ENCODE measurements around the gene STAMBP. TPM values are rescaled to one million over a fixed set of nuclear protein-coding genes. Genes with fewer than 3 reads are reported as not detected.
A peak's percentile ranks its signal among the peaks of the same experiment; 100 is the strongest.
"Not testable (repeated sequence)": the region's sequence is repeated elsewhere in the genome, so short reads cannot be mapped to it uniquely, and the experiment has no call there.

The STAMBP gene
- polyA plus RNA-seq (2014; cell fraction: cytosol; rRNA removed), result 53.0 and 65.2 TPM in 2 replicates
- 43.2 and 70.2 TPM in 2 replicates for polyA plus RNA-seq (2014; cell fraction: nucleus; rRNA removed)

- DNase-seq (ENCODE audit: low spot score), result peak; percentile 94
These were observed at the start of gene STAMBP for GRCh38 chr2:73828818-73829570. Gene STAMBP (plus strand): TSS chr2:73828961. CDS start chr2:73830857, 1,896 bp downstream.

DNA sequence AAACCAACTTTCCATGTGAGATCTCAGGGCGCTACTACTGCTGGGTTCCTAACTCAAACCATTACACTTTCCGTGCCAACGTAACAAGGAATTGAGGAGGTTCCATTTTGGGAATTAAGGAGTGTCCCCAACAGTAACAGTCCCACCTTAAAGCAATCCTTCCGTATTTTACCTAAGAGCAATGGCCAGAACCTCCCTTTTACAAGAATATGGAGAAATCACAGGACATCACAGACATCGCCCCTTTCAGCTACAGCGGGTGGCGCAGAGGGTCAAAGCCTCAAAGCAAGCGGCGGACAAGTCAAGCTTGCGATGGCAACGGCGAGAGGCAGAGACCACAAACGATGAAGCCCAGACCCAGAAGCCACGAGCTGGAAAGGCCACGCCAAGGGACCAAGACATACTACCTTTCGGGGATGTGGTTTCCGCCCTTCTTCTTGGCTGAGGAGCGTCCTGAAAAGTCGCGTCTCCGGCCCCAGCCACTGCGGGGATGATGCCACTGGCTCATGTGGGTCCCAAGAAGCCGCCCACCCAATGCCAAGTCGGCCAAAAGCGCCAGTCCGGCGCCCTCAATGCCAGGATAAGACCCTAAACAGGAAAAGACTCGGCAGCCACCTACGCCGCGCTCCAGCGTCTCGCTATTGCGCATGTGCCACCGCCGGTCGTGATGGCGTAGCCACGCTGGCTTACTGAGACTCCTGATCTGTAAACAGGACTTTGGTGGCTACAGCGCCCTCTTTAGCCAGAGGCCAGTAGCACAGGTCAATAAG lies 49.1 kb upstream of the STAMBP start, which contains the start of gene DUSP11:
TSS of gene DUSP11 (minus strand) at position 637 of the 770 bp plus-strand sequence. CDS start at position 508, 129 bp downstream.
- DNase-seq (ENCODE audit: low spot score), result peak; percentile 92

DNA sequence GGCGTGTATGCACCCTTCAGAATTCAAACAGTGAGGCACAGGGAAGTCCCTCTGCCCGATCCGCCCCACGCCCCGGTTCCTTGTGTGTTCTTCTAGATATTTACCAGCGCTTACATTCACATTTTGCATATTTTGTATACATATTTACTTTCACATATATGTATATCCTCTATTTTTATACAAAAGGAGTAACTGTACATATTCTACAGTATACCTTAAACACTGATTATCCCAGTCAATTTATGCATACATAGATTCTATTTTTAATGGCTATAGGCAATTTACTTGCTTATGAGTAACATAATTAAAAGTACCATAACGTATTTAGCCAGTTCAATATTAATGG lies 48.6 kb upstream of the STAMBP start:
- DNase-seq (ENCODE audit: low spot score), result no peak

DNA sequence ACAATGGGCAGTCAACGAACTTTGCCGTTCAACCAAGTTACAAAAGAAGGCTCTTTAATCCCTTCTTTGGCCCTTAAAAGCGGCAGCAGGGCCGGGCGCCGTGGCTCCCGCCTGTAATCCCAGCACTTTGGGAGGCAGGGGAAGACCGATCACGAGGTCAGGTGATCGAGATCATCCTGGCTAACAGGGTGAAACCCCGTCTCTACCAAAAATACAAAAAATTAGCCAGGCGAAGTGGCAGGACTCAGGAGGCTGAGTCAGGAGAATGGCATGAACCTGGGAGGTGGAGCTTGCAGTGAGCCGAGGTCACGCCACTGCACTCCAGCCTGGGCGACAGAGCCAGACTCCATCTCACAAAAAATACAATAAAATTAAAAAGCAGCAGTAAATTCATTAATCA lies 45.4 kb upstream of the STAMBP start:
- not testable (repeated sequence) for DNase-seq (ENCODE audit: low spot score)

DNA sequence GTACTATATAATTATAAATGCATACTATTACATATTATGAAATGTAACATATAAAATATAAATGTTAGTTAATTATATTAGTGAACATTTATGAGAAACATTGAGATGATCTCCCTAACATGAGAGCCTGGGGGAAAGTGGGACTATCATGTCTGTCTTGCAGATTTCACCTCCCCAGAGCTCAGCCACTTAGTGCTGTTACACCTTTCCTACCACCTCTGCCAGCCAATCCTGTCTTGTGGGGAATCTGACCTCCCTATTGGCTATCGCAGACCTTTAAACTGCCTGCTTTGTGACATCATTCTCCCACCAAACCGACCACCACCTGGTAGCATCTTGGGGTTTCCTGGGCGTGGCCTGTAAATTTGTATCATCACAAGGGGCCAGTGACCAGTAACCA lies 44.9 kb upstream of the STAMBP start, which contains the start of gene C2orf78:
TSS of gene C2orf78 (plus strand) at position 301 of the 400 bp plus-strand sequence. CDS start 127 bp downstream, outside the sequence.
- not testable (repeated sequence) for DNase-seq (ENCODE audit: low spot score)

DNA sequence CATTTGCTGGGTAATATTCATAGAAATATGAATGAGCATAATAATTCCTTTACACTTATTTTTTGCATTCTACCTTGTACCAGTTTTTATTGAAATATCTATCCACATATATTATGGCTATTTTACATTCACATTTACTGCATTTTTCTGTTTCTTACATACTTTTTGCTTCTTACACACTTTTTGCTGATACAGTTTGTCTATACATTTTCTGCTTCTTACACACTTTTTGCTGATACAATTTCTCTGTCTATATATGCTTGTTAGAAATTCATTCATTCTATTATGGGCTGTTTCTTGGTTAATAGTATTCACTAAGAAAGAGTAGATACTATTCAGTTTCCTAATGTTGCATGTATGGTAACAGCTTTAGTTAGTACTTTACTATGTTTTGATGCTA lies 16.9 kb upstream of the STAMBP start:
- no peak for DNase-seq (ENCODE audit: low spot score)

GRCh38 chr2:73812635-73813034 lies 16.1 kb upstream of the STAMBP start:
- no peak for DNase-seq (ENCODE audit: low spot score)

DNA sequence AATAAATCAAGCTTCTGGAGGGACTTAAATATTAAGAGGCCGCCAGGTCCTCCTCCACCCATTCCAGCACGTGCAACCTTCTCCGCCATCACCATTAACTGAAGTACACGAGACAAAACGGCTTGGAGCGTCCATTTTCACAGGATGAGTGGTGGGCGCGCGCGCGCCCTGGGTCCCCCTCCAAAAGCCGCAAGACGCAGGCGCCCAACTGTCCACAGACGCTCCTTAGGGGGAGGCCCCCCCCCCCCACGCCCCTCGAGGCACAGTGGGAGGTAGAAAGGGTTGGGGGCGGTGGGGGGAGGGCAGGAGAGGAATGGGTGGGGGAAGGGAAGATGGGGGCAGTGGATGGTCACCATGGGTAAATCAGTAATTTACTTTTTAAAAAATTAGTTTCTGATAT lies 10.5 kb upstream of the STAMBP start:
- DNase-seq (ENCODE audit: low spot score), result no peak

- DNase-seq (ENCODE audit: low spot score), result no peak
These were observed 7.5 kb upstream of the STAMBP start for GRCh38 chr2:73821227-73821626.

- DNase-seq (ENCODE audit: low spot score), result no peak
These were observed 7.1 kb upstream of the STAMBP start for GRCh38 chr2:73821669-73822068.

- no peak for DNase-seq (ENCODE audit: low spot score)
These were observed 6.5 kb upstream of the STAMBP start for GRCh38 chr2:73822276-73822675.

DNA sequence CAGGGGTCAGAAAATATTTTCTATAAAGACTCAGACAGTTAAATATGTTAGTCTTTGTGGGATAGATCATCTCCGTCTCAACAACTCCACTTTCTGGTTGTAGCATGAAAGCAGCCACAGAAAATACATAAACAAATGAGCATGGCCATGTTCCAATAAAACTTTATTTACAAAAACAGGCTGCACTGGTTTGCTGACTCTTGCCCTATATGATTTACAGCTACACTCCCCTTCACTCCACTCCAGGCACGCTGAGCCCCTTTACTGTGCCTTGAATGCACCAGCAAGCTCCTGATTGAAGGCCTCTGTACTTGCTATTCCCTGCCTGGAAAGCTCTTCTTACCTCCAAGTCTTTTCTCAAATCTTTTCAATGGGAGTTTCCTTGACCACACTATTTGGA lies 5.8 kb upstream of the STAMBP start:
- DNase-seq (ENCODE audit: low spot score), result no peak

DNA sequence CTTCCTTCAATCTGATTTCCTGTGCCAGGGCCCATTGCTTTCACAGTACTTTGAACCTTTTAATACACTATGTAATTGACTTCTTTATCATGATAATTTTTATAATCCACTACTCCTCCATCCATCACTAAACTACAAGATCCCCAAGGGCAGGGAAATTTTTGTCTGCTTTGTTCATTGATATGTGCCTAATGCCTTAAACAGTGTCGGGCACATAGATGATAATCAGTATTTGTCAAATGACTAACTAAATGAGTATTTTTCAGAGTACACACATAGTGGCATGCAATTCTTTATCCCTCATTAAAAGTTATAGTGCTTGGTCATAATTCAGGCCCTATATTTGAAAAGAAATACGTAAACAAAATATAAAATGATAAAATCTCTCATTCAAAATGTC lies 5.3 kb upstream of the STAMBP start:
- no peak for DNase-seq (ENCODE audit: low spot score)

DNA sequence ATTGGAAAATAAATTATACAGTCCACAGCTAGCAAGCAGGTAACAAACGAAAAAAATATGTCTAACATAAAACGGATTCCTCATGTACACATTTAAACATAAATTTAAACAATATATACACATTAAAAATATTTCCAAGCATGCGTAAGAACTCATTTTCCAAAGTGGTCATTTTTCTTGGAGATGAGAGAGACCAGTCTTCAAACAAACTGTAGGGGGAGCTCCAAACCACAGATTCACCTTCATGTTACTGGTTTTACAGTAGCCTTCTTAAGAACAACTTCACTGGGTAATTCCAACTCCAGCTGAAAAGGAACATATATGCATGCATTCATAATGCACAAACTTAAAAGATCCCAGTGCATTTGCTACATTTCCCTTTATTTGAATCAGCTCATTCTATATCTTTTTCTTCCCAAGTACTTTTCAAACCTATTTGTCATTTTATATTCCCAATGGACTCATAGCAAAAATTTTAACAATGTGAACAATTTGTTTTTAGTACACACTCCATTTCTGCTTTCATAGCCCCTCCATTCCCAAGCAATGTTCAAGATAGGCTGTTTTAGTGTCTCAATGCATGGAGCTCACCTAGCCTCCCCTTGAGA lies 4.7 kb upstream of the STAMBP start:
- peak; percentile 70 for DNase-seq (ENCODE audit: low spot score)

- no peak for DNase-seq (ENCODE audit: low spot score)
These were observed 3.4 kb upstream of the STAMBP start for GRCh38 chr2:73825408-73825807.

DNA sequence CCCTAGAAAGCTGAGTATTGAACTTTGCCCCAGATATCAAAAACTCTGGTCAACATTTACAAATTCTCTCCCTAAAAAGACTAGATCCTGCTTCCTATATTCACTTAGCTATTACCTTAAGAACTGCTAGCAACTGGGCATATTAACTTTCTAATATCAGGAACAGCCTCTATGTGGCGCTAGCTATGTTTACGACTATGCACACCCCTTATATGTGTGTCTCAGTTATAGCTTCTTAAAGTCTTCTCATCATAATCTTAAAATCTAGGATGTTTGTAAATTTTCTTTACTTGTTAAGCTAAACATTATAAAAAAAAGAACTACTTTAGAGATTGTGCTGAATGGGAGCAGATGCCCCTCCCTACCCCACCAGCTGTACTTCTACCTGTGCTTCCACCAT lies 1.7 kb upstream of the STAMBP start:
- DNase-seq (ENCODE audit: low spot score), result no peak

DNA sequence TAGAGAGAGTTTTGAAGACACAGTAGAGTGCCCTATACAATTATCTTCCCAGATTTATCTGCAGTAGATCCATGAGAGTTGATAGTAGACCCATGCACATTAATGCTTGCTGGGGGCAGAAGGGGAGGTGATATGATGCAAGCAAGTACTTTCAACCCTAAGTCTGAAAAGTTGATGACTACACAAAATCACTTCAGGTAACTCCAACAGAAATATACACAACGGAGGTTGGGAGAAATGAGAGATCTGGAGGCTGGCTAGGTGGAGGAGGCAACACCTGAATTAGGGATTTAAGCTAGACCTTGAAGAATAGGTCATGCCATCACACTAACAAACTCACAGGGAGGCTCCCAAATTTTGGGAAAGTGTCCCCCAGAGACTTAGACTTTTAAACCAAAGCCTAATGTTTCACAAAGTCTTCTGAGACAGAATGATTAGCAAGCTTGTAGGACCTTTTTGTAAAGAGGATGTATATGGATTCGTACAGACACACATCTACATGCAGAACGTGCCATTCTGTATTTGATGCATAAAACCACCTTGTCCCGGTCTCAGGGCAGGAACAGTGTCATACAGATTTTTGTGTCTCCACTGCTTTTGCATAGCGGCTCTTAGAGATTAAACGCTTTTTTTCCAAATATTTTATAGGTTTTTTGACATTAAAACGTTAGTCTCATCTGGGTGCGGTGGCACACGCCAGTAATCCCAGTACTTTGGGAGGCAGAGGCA lies 937 bp upstream of the STAMBP start:
- DNase-seq (ENCODE audit: low spot score), result no peak

DNA sequence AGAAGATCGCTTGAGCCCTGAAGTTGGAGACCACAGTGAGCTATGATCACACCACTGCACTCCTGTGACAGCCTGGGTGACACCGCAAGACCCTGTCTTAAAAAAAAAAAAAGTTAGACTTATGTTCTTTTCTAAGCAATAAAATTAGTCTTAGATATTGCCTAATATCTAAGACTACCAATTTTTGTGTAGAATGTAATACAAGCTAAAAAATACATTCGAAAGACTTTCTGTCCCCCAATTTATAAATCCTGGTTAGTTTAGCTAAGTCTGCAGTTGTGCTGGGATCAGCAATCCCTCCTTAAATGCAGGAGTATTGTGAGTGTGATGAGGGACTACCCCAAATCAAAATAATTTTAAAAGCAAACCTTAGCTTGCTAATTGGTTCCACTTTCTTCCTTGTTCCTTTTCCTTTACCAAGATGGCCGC lies 358 bp upstream of the STAMBP start:
- DNase-seq (ENCODE audit: low spot score), result no peak

DNA sequence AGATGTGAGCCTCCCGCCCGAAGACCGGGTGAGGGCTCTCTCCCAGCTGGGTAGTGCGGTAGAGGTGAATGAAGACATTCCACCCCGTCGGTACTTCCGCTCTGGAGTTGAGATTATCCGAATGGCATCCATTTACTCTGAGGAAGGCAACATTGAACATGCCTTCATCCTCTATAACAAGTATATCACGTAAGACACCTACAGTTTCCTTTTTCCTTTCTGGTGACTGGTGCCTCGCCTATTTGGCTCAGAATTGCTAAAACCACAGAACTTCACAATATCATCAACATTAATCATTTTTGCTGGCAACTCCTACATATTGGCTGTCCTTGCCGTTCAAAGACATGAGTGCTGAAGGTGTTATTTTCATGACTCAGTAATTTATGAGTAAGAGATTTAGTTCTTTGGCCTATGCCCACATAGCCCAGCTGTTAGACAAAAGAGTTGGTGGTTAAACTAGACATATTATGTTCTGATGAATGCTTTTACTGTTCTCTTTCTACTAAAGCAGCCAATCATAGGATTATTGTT lies 2.2 kb downstream of the STAMBP start:
- DNase-seq (ENCODE audit: low spot score), result no peak

DNA sequence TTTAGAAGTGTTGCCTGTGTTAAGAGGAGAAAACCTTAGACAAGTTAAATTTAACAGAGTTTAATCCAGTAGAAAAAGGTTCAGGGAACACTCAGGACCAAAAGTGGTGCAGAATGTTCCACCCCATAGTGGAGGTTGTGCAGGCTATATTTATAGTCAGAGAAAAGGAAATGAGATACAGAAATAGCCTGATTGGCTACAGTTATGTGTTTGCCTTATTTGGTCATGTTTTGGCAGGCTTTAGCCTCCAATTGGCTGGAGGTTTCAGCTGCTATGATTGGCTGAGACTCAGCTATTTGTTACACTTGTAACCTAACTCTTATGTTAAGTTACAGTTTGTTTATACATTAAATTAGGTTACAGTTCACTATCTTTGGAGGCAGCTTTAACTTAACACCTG lies 4.2 kb downstream of the STAMBP start:
- DNase-seq (ENCODE audit: low spot score), result no peak

Data from SK-N-DZ (cell line).